Measurements from ENCODE around the gene GALNT2.

GALNT2 gene

DNA sequence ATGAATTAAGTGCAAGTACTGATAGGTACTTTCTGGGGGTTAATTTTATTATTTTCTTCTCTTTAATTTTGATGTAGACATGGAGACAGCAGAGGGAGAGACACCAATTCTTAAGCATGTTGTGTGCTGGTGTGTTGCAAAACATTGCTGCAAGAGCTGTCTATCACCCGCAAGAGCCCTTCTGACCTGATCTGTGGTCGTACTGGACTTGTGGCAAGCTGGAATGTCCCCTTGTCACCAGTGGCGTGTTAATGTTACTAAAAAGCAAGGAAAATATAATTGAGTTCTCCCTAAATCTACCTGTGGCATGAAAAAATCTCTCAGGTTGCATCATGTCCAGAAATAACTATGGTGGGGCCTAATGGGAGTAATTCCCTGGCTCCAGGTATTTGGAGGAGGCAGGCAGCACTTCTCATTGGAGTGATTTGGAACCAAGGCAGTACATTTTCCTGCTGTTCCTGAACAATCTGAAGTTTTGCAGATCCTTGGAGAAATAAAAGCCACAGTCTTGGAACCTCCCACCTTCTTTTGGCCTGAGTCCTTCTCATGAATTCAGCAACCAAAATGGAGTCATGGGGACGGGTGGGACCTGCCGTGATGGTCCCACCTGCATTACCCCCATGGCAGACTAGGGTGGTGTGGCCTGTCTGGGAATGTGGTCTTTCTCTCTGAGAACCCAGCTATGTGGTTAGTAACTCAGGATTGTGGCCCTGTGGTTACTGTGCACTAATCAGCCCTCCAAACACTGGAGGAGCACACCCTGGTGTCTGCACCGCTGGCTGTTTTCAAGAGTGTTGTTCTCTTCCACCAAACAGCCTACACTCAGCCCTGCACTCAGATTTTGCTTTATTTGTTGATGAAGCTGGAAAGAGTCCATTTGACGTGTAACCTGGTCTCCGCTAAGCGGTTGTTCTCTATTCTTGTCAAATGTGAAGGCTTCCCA is 57.4 kb downstream of the GALNT2 start:
- Histone ChIP-seq H3K4me1 (ENCODE audit: control insufficient read depth, insufficient read depth, low read length) (peaks cover 35% of the 10 kb centered on the region), H3K27me3 (ENCODE audit: control insufficient read depth in 1 of 2, insufficient read depth in 2 of 2, low read length in 2 of 2) (no peaks in the 10 kb centered on the region), H3K27ac (ENCODE audit: low read length) (peak overlapping the region; percentile 31), H3K4me3 (ENCODE audit: low read length in 2 of 2) (peak overlapping the region in 1 of 2 donors; percentile 29), H3K9ac (ENCODE audit: low read length in 2 of 2) (no peak overlapping the region), H3K9me3 (ENCODE audit: control insufficient read depth in 2 of 2, low read length in 2 of 2) (no peaks in the 10 kb centered on the region), H3K36me3 (ENCODE audit: control insufficient read depth in 2 of 2, insufficient read depth in 2 of 2, low read length in 2 of 2) (peaks cover 0 to 8% of the 10 kb centered on the region in 2 donors)

DNA sequence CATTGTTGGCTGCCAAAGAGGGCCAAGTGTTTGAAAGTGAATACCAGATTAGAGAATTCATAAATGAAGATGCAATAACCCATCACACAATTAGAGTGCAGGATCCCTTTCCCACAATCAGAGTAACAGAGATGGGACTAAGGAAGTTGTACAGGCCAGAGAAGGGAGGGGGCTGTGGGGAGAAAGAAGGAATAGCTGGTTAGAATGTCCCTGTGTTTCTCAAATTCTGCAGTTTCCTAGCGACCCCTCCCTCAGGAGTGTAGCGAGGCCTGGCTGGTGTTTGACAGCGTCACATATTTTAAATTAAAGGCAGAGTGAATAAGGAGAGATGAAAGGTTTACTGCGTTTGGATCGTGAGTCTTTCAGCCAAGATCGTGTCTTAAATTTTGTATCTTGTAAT is 58.1 kb downstream of the GALNT2 start:
- Histone ChIP-seq H3K36me3 (ENCODE audit: control insufficient read depth in 2 of 2, insufficient read depth in 2 of 2, low read length in 2 of 2) (peaks cover 0 to 8% of the 10 kb centered on the region in 2 donors), H3K27me3 (ENCODE audit: control insufficient read depth in 1 of 2, insufficient read depth in 2 of 2, low read length in 2 of 2) (no peaks in the 10 kb centered on the region), H3K4me1 (ENCODE audit: control insufficient read depth, insufficient read depth, low read length) (peaks cover 38% of the 10 kb centered on the region), H3K9ac (ENCODE audit: low read length in 2 of 2) (peak overlapping the region in 1 of 2 donors; percentile 5), H3K4me3 (ENCODE audit: low read length in 2 of 2) (peak overlapping the region in 1 of 2 donors; percentile 29), H3K27ac (ENCODE audit: low read length) (no peak overlapping the region), H3K9me3 (ENCODE audit: control insufficient read depth in 2 of 2, low read length in 2 of 2) (no peaks in the 10 kb centered on the region)

GRCh38 chr1:230125640-230126528 is 58.8 kb downstream of the GALNT2 start:
- Histone ChIP-seq H3K9me3 (ENCODE audit: control insufficient read depth in 2 of 2, low read length in 2 of 2) (no peaks in the 10 kb centered on the region), H3K9ac (ENCODE audit: low read length in 2 of 2) (peak overlapping the region in 1 of 2 donors; percentile 5), H3K4me1 (ENCODE audit: control insufficient read depth, insufficient read depth, low read length) (peaks cover 33% of the 10 kb centered on the region), H3K27ac (ENCODE audit: low read length) (no peak overlapping the region), H3K4me3 (ENCODE audit: low read length in 2 of 2) (peak overlapping the region in 1 of 2 donors; percentile 22), H3K36me3 (ENCODE audit: control insufficient read depth in 2 of 2, insufficient read depth in 2 of 2, low read length in 2 of 2) (peaks cover 0 to 5% of the 10 kb centered on the region in 2 donors), H3K27me3 (ENCODE audit: control insufficient read depth in 1 of 2, insufficient read depth in 2 of 2, low read length in 2 of 2) (no peaks in the 10 kb centered on the region)

DNA sequence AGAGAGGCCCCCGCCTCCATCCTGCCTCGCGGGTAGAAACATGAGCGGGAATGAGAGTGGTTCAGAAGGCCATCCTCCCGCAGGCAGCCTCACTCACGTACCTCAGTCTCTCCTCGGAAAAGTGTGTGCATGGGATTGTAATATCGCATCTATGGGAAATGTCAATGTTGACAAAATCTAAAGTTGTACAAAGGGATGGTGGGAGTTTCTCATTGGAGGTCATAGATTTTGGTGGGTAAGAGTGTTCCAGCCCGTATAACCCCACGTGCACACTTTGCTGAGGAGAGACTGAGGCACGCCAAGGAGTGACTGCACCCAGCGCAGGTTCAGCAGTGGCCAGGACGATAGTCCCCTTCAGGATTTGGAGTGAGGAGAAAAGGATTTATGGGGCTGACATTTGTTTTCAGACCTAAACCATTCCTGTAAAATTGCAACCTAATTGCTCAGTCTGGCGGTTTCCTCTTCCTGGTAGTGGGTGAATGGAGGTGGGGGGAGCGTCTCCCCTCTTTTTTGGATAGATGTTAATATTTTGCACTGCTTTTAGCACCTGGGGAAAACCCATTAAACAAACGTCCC is 59.6 kb downstream of the GALNT2 start:
- Histone ChIP-seq H3K9ac (ENCODE audit: low read length in 2 of 2) (no peak overlapping the region), H3K9me3 (ENCODE audit: control insufficient read depth in 2 of 2, low read length in 2 of 2) (no peaks in the 10 kb centered on the region), H3K4me1 (ENCODE audit: control insufficient read depth, insufficient read depth, low read length) (peaks cover 33% of the 10 kb centered on the region), H3K4me3 (ENCODE audit: low read length in 2 of 2) (no peak overlapping the region), H3K36me3 (ENCODE audit: control insufficient read depth in 2 of 2, insufficient read depth in 2 of 2, low read length in 2 of 2) (no peaks in the 10 kb centered on the region), H3K27me3 (ENCODE audit: control insufficient read depth in 1 of 2, insufficient read depth in 2 of 2, low read length in 2 of 2) (no peaks in the 10 kb centered on the region), H3K27ac (ENCODE audit: low read length) (no peak overlapping the region)

DNA sequence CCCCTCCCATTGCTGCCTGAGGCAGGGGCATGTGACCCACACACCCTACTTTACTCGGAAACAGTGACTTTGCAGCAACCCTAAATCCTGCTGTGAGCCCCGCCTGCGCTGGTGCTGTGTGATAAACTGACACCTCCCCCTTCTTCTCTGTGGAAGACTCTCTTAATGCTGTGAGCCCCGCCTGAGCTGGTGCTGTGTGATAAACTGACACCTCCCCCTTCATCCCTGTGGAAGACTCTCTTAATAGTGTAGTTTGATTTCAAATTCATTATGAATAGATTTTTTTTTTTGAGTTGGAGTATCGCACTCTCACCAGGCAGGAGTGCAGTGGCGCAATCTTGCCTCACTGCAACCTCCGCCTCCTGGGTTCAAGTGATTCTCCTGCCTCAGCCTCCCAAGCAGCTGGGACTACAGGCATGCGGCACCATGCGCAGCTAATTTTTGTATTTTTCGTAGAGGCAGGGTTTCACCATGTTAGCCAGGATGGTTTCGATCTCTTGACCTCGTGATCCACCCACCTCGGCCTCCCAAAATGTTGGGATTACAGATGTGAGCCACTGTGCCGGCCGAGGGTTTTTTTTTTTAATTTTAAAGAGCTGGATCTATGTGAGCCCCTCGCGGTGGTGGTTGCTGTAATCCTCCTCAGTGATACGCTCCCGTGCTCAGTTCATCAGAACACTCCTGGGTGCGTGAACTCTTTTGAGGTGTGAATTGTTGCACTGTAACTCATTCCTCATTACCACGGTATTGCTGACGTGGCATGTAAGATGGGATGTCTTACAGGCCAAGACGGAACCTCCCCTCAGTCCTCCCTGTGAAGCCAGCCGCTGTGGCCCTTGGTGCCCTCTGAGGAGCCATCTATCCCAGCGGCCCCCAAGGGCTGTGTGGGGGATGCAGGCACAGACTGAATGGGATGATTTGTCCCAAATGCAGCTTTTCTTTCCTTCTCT is 60.3 kb downstream of the GALNT2 start:
- Histone ChIP-seq H3K4me1 (ENCODE audit: control insufficient read depth, insufficient read depth, low read length) (peaks cover 35% of the 10 kb centered on the region), H3K36me3 (ENCODE audit: control insufficient read depth in 2 of 2, insufficient read depth in 2 of 2, low read length in 2 of 2) (no peaks in the 10 kb centered on the region), H3K9me3 (ENCODE audit: control insufficient read depth in 2 of 2, low read length in 2 of 2) (no peaks in the 10 kb centered on the region), H3K4me3 (ENCODE audit: low read length in 2 of 2) (no peak overlapping the region), H3K27ac (ENCODE audit: low read length) (no peak overlapping the region), H3K9ac (ENCODE audit: low read length in 2 of 2) (no peak overlapping the region), H3K27me3 (ENCODE audit: control insufficient read depth in 1 of 2, insufficient read depth in 2 of 2, low read length in 2 of 2) (no peaks in the 10 kb centered on the region)

DNA sequence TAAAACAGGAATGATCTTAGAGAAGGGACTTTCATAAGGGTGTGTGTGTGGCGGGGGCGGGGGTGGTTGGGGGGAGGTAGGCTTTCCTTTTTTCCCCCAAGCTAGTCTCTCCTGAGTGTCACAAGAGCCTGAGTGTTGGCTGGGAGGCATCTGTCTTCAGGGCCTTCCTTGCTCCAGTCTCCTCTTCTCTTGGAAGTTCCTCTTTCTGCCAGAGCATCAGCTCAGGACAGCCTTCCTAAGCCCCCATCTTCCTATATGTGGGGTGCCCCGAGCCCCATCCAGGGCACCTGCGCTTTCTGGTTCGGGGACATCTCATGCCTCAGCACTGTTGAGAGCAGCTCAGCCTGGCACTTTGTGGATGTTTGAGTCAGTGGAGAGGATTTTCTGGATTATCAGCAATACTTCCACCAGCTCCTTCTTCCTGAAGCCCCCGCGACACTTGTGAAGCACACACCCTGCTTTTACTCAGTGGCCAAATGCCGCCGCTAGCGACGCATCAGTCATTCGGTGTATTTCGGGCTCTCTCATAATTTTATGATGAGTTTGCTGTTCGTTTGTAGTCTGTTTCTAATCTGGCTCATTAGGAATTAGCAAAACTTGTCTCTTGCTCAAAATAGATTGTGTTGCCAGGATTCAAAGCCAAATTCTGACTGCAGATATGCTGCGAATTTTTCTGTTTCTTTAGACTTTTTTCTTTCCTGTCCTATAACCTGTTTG is 61.7 kb downstream of the GALNT2 start:
- no peaks in the 10 kb centered on the region for H3K36me3 ChIP-seq (ENCODE audit: control insufficient read depth in 2 of 2, insufficient read depth in 2 of 2, low read length in 2 of 2)
- H3K9ac ChIP-seq (ENCODE audit: low read length in 2 of 2), result no peak overlapping the region
- H3K27me3 ChIP-seq (ENCODE audit: control insufficient read depth in 1 of 2, insufficient read depth in 2 of 2, low read length in 2 of 2), result no peaks in the 10 kb centered on the region
- no peak overlapping the region for H3K27ac ChIP-seq (ENCODE audit: low read length)
- H3K9me3 ChIP-seq (ENCODE audit: control insufficient read depth in 2 of 2, low read length in 2 of 2), result no peaks in the 10 kb centered on the region
- H3K4me1 ChIP-seq (ENCODE audit: control insufficient read depth, insufficient read depth, low read length), result peaks cover 35% of the 10 kb centered on the region
- no peak overlapping the region for H3K4me3 ChIP-seq (ENCODE audit: low read length in 2 of 2)

GRCh38 chr1:230129341-230129740 is 62.3 kb downstream of the GALNT2 start:
- H3K4me1 ChIP-seq (ENCODE audit: control insufficient read depth, insufficient read depth, low read length), result peaks cover 33% of the 10 kb centered on the region
- no peak overlapping the region for H3K9ac ChIP-seq (ENCODE audit: low read length in 2 of 2)
- no peaks in the 10 kb centered on the region for H3K27me3 ChIP-seq (ENCODE audit: control insufficient read depth in 1 of 2, insufficient read depth in 2 of 2, low read length in 2 of 2)
- H3K9me3 ChIP-seq (ENCODE audit: control insufficient read depth in 2 of 2, low read length in 2 of 2), result no peaks in the 10 kb centered on the region
- no peak overlapping the region for H3K27ac ChIP-seq (ENCODE audit: low read length)
- no peak overlapping the region for H3K4me3 ChIP-seq (ENCODE audit: low read length in 2 of 2)
- H3K36me3 ChIP-seq (ENCODE audit: control insufficient read depth in 2 of 2, insufficient read depth in 2 of 2, low read length in 2 of 2), result no peaks in the 10 kb centered on the region

- Histone ChIP-seq H3K4me3 (ENCODE audit: low read length in 2 of 2) (no peak overlapping the region), H3K4me1 (ENCODE audit: control insufficient read depth, insufficient read depth, low read length) (peaks cover 23% of the 10 kb centered on the region), H3K27me3 (ENCODE audit: control insufficient read depth in 1 of 2, insufficient read depth in 2 of 2, low read length in 2 of 2) (no peaks in the 10 kb centered on the region), H3K9me3 (ENCODE audit: control insufficient read depth in 2 of 2, low read length in 2 of 2) (no peaks in the 10 kb centered on the region), H3K36me3 (ENCODE audit: control insufficient read depth in 2 of 2, insufficient read depth in 2 of 2, low read length in 2 of 2) (no peaks in the 10 kb centered on the region), H3K9ac (ENCODE audit: low read length in 2 of 2) (no peak overlapping the region), H3K27ac (ENCODE audit: low read length) (no peak overlapping the region)
Observed at GRCh38 chr1:230130172-230130944, 63.3 kb downstream of the GALNT2 start.

DNA sequence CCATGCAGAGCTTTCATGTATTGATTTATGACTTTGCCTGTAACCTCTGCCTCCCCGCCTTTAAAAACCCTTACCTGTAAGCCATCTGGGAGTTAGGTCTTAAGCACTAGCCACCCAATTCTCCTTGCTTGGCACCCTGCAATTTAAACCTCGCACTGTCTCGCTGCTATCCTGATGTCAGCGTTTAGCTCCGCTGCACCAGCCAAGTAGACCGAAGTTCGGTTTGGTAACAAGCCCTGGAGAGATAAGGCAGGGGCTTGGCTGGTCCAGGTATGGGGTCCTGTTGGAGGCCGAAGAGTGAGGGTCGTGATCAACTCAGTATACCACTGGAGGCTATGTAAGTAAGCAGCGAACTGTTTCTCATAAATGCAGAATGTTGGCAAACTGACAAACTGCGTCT is 64.4 kb downstream of the GALNT2 start:
- Histone ChIP-seq H3K27me3 (ENCODE audit: control insufficient read depth in 1 of 2, insufficient read depth in 2 of 2, low read length in 2 of 2) (no peaks in the 10 kb centered on the region), H3K4me1 (ENCODE audit: control insufficient read depth, insufficient read depth, low read length) (peaks cover 23% of the 10 kb centered on the region), H3K27ac (ENCODE audit: low read length) (no peak overlapping the region), H3K4me3 (ENCODE audit: low read length in 2 of 2) (no peak overlapping the region), H3K9me3 (ENCODE audit: control insufficient read depth in 2 of 2, low read length in 2 of 2) (no peaks in the 10 kb centered on the region), H3K36me3 (ENCODE audit: control insufficient read depth in 2 of 2, insufficient read depth in 2 of 2, low read length in 2 of 2) (no peaks in the 10 kb centered on the region), H3K9ac (ENCODE audit: low read length in 2 of 2) (no peak overlapping the region)

Data from stomach smooth muscle (tissue), 2 donors.